AG04450 (cell line): ENCODE data around the gene FERMT3. TPM values are rescaled to one million over a fixed set of nuclear protein-coding genes. Genes with fewer than 3 reads are reported as not detected.

Experiments
- CTCF ChIA-PET: fragments of 300-600, 350-600 bp; formaldehyde crosslinking; extraction: SDS; loops from one replicate; lab custom pipeline; 2022; ENCODE audit warnings: antibody characterized with exemption, inconsistent platforms; lab: Charles Lee
- POLR2A ChIA-PET: fragments of 350-600 bp; formaldehyde crosslinking; extraction: SDS; loops from one replicate; lab custom pipeline; 2021; ENCODE audit warnings: antibody characterized with exemption, inconsistent platforms; lab: Yijun Ruan, JAX
- DNase-seq: peaks from one replicate; pipeline ENCODE4 v3.0.0-alpha.2; 2011; ENCODE audit warnings: low read depth, low spot score
- H3K27ac ChIP-seq: one replicate; pipeline ENCODE4 v1.5.1; 2012; ENCODE audit warnings: low read depth, low read length, control low read depth
- H3K27me3 ChIP-seq: one replicate; pipeline ENCODE4 v1.6.0; 2012; ENCODE audit warnings: low read length; ENCODE audit not compliant: control insufficient read depth, insufficient read depth
- H3K4me3 ChIP-seq: 2 replicates; pipeline ENCODE4 v1.5.1; 2011; ENCODE audit warnings: mild to moderate bottlenecking, low read depth, low read length, control low read depth
- H3K9me3 ChIP-seq: 2 replicates; pipeline ENCODE4 v1.5.1; 2012; ENCODE audit warnings: low read length; ENCODE audit not compliant: control insufficient read depth, insufficient read depth
- CTCF ChIP-seq: IDR thresholded peaks from 2 replicates; pipeline ENCODE4 v1.5.1; 2011; ENCODE audit warnings: low read depth, low read length, control low read depth, inconsistent platforms
- polyA plus RNA-seq: library from polyadenylated mRNA; depleted of rRNA; stranded (reverse); fragments of >200 nt; gene quantifications from 2 replicates; pipeline ENCODE4 v1.2.3, GENCODE V29; 2011

Gene FERMT3
- polyA plus RNA-seq, 1 experiment = 0.38 TPM

GRCh38 chr11:64173616-64174355 lies 32.7 kb upstream of the FERMT3 start:
- Histone ChIP-seq H3K4me3 (no peak overlapping the region), H3K27me3 (no peaks in the 10 kb centered on the region), H3K9me3 (peaks cover 13% of the 10 kb centered on the region), H3K27ac (no peak overlapping the region)
- ChIA-PET POLR2A (interaction anchor here (0.6 to 0.9 kb wide), 3 partner anchors 12 to 97 kb away, joined by 3 to 7 read pairs (median 3); partner anchors contain the start of gene STIP1), CTCF (no interaction called here)
- no peak for DNase-seq
- TF ChIP-seq CTCF = no peak

- ChIA-PET POLR2A (interaction anchor here (0.6 kb wide), 1 partner anchor 41 kb away, joined by 12 read pairs; no protein-coding TSS in a partner anchor), CTCF (interaction anchor here (0.6 to 1.6 kb wide), 2 partner anchors 12 to 306 kb away, joined by 3 to 4 read pairs; no protein-coding TSS in a partner anchor)
- no peak overlapping the region for H3K27ac ChIP-seq
- no peak for DNase-seq
- peaks cover 13% of the 10 kb centered on the region for H3K9me3 ChIP-seq
- TF ChIP-seq CTCF = no peak
- no peak overlapping the region for H3K4me3 ChIP-seq
- H3K27me3 ChIP-seq = no peaks in the 10 kb centered on the region
Measured at GRCh38 chr11:64176751-64177150, 29.8 kb upstream of the FERMT3 start.

GRCh38 chr11:64178203-64178602 lies 28.3 kb upstream of the FERMT3 start:
- no peak for TF ChIP-seq CTCF
- peaks cover 13% of the 10 kb centered on the region for H3K9me3 ChIP-seq
- no peaks in the 10 kb centered on the region for H3K27me3 ChIP-seq
- no peak for DNase-seq
- ChIA-PET POLR2A (no interaction called here), CTCF (interaction anchor here (1.6 kb wide), 1 partner anchor 13 kb away, joined by 3 read pairs; no protein-coding TSS in a partner anchor)
- no peak overlapping the region for H3K4me3 ChIP-seq
- H3K27ac ChIP-seq = no peak overlapping the region

GRCh38 chr11:64178951-64179639 lies 27.4 kb upstream of the FERMT3 start:
- Histone ChIP-seq H3K27me3 (no peaks in the 10 kb centered on the region), H3K27ac (no peak overlapping the region), H3K4me3 (no peak overlapping the region), H3K9me3 (peaks cover 6% of the 10 kb centered on the region)
- CTCF ChIA-PET = interaction anchor here (0.5 kb wide), 1 partner anchor 73 kb away, joined by 4 read pairs; no protein-coding TSS in a partner anchor
- TF ChIP-seq CTCF = no peak
- DNase-seq = no peak
- POLR2A ChIA-PET = no interaction called here
